Cerebellar nuclear complex (tissue), 1 donor: ENCODE measurements around the gene CTCF.
"Not testable (repeated sequence)": the region's sequence is repeated elsewhere in the genome, so short reads cannot be mapped to it uniquely, and the experiment has no call there.

Experiments
- DNase-seq, 2 experiments: peaks; one replicate each; lab custom pipeline; 2025; lab: John Stamatoyannopoulos, UW

Gene CTCF, protein sequence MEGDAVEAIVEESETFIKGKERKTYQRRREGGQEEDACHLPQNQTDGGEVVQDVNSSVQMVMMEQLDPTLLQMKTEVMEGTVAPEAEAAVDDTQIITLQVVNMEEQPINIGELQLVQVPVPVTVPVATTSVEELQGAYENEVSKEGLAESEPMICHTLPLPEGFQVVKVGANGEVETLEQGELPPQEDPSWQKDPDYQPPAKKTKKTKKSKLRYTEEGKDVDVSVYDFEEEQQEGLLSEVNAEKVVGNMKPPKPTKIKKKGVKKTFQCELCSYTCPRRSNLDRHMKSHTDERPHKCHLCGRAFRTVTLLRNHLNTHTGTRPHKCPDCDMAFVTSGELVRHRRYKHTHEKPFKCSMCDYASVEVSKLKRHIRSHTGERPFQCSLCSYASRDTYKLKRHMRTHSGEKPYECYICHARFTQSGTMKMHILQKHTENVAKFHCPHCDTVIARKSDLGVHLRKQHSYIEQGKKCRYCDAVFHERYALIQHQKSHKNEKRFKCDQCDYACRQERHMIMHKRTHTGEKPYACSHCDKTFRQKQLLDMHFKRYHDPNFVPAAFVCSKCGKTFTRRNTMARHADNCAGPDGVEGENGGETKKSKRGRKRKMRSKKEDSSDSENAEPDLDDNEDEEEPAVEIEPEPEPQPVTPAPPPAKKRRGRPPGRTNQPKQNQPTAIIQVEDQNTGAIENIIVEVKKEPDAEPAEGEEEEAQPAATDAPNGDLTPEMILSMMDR

DNA sequence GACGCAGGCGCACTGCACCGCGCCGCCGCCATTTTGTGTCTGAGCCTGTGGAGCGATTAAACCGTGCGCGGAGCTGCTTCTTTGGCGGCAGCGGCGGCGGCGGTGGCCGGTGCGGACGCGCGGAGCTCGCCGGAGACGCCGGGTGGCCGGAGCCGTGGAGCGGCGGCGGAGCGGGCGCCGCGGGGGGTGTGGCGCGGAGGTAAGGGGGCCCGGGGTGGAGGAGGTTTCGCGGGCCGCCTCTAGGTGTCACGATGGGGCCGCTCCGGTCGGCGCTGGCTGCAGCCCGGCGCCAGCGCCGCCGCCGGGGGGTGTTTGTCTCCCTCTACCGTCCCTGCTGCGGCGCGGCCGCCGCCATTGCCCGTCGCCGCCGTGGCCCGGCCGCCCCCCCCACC is at the start of gene CTCF:
Gene CTCF (plus strand): TSS at position 1 of the 392 bp plus-strand sequence. CDS start 48,307 bp downstream, outside the sequence.
- DNase-seq, result no peak

DNA sequence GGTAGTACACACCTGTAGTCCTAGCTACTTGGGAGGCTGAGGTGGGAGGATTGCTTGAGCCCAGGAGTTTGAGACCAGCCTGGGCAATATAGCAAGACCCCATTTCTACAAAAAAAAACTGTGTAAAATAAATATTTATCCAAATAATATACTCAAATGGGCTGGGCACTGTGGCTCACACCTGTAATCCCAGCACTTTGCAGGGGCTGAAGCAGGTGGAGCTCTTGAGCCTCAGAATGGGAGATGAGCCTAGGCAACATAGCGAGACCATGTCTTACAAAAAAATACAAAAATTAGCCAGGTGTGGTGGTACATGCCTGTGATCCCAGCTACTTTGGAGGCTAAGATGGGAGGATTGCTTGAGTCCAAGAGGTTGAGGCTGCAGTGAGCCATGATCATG is 48.4 kb upstream of the CTCF start:
- DNase-seq, result not testable (repeated sequence)

DNA sequence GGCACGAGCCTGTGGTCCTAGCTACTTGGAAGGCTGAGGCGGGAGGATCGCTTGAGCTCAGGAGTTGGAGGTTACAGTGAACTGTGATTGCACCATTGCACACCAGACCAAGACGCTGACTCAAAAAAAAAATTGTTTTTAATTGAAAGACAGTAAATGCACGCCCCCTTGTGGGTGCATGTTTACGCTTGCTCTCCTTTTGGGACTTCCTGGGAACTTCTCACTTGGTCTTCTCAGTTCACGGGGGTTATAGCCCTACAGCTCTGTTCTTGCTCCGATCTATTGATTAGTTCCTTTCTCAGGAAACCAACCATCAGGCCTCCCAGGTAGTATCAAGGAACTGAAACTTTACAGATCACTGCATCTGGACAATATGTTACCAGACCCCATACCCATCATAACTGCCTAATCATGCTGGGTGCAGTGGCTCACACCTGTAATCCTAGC is 47.9 kb upstream of the CTCF start:
- DNase-seq, result peak in 1 of 2 experiments; percentile 10

DNA sequence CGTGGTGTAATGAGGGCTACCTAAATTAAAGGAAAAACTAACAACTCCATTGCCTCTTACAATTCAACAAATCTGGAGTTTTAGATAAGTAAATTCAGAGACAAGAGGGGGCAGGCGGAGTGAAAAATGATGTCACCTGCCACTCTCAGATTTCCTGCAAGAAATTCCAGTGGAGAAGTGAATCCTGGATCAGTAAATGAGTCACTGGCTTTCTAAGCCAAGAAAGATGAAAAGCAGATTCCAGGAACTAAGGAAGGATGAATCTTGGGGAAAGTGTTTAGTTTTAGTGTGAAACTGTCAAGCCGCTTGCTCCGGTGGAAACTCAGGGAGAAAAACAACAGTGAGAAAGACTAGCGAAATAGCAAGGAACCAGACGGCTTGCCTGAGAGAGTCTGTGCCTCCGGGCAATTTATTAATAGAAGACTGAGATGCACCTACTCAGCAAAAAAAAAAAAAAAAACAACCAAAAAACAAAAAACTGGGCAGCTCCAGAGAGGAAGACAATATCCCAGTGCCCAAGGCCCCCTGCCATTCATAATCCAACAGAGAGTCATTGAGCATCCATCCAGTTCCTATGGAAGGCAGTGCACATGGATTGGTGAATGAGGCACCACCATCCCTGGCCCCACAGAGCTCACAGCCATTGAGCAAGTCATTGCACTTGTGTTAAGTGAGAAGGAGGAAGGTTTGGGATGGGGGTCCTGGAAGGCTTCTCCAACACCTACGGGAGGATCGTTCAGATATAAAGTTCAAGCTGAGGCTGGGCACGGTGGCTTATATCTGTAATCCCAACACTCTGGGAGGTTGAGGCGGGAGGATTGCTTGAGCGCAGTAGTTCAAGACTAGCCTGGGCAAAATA is 45.8 kb upstream of the CTCF start:
- DNase-seq, result no peak

DNA sequence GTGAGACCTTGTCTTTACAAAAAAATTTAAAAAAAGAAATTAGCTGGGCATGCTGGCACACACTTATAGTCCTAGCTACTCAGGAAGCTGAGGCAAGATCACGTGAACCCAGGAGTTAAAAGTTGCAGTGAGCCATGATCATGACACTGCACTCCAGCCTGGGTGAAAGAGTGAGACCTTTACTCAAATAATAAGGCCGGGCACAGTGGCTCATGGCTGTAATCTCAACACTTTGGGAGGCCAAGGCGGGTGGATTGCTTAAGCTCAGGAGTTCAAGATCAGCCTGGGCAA is 45.2 kb upstream of the CTCF start:
- no peak for DNase-seq

DNA sequence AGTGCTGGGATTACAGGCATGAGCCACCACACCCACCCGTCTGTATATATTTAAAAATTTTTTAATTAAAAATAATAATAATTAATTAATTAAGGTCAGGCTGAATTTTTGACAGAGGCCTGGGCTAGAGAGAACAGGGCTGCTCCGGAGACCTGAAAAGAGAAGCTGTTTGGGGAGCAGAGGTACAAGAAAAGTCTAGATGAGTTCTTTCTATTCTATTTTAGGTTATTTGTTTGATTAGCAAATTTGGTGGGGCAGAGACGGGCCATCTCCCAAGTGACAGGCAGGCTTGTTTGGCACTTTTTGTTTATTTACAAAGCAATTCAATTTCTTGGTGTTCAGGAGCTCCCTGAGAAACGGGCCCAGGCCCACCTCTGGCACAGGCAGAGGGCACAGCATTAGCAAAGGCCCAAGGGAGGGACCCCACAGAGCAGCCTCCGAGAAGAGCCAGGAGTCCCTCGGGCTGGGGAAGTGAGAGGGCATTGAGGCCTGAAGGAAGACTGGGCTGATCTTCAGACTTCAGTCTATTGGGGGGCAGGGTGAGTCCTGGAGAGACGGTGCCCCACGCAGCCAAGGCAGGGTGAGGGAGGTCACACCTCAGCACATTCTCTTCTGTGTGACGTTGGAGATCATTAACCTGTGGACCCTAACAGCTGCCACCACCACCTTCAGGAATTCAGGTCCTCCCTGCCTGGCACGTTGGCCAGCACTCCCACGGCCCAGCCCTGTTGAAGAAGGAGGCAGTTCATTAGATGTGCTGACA is 44.5 kb upstream of the CTCF start:
- DNase-seq, result no peak

DNA sequence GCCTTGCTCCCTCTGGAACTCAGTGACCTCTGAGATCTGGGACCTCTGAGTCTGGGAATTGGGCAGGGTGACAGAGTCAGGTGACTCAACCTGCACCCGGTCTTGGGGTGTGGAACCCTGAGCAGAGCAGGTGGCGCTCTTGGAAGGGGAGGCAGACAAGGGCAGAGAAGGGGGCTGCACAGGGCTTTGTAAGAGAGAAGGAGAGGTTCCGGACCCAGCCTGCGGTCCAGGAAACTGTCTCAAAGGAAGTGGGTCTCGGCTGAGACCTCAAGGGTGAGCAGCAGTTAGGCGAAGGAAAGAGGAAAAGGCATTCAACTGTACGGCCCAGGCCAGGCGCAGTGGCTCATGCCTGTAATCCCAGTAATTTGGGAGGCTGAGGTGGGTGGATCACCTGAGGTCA is 43.6 kb upstream of the CTCF start:
- no peak for DNase-seq

DNA sequence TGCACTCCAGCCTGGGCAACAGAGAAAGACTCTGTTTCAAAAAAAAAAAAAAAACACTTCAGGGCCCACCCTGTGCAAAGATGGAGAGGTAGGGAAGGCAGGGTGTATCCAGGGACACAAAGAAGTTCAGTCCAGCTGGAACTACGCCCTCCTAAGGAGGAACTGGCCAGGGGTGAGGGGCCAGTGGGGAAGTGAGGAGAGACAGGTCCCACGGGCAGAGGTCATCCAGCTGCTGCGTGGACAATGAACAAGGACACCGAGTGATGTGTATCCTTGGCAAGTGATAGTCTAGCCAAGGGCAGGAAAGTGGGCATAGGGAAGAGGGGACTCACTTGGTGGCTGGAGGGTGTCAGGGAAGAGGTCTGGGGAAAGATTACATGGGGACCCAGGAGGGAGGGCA is 43.1 kb upstream of the CTCF start:
- no peak for DNase-seq

DNA sequence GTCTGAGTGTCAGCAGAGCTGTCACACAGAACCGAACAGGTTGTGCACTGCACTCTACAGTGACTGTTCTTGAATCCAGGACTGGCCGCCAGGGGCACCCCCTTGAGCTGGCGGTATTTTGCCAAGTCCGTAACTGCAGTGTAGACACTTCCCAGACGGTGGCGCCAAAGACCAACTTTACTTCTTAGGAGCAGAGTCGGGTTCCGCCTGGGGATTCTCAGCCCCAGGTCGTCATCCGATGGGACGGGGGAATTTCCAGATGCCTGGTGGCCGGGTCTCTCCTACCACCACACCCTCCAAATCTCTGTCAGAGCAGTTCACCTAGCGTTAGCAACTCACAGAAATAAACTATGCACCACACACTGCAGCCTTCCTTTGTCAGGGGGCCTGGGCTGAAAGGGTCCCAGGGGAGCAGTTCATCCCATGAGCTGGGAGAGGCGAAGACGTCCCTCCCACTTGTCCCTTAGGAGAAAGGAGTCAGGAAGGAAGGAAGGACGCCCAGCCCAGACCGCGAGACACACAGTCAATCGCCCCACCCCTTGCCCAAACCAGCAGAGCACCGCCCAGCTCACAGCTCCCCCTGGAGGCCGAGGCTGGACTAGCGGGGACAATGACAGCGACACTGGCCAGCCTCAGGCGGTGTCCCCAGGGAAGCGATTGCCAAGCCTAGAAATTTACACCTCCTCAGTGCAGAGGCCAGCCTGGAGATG is 41.1 kb upstream of the CTCF start:
- DNase-seq, result peak in 1 of 2 experiments; percentile 88

DNA sequence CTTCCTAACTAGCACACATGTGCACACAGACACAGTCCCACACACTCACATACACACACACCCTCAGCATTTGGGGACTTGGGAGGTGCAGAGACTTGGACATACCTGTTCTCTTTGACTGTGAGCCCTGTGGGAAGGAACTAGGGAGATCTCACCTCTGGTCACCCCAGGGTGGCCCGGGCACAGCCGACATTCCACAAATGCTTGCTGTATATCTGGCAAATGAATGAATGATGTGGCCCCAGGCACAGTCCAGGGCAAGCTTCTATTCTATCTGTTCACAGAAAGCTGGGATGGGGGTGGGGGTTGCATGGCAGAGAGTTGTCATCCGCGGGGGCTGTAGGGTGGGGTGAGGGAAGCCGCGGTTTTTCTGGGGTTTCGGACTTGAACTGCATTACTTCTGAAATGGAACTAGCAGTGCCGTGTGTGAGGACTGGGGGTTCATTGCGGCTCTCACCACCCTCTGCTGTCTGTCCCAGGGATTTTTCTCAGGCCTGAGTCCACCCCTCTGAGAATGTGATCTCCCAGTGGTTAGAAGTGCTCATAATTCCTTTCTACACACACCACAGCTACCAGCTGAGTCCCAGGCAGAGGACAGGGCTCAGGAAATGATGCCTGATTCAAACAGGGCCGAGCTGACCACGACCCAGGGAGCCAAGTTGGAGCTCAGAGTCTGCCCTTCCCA is 37.0 kb upstream of the CTCF start:
- no peak for DNase-seq

DNA sequence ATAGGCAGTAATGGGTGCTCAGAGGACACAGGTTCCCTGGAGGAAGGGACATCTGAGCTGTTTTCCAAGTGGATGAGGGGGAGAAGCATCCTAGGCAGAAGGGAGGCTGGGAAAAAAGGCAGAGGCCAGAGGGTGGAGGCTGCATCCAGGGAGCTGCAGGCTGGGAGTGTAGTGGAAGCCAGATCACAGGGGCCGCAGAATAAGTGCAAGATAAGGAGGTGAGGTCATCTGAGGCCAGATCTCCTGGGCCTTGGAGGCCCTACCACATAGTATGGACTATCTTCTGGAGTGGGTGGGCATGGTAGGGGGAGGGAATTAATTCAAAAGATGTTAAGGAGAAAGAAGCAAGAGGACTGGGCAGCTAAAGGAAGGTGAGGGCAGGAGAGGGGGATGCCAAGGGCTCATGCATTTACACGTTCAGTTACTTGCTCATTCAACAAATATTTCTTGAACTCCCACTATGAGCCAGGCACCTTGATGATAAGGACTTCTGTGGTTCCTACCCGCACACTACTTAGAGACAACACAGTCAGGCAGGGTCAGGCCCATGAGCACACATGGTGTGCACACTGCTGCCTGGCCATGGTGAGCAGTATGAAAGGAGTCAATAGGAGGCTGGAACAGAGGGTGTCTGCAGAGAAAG is 36.1 kb upstream of the CTCF start:
- DNase-seq, result no peak

DNA sequence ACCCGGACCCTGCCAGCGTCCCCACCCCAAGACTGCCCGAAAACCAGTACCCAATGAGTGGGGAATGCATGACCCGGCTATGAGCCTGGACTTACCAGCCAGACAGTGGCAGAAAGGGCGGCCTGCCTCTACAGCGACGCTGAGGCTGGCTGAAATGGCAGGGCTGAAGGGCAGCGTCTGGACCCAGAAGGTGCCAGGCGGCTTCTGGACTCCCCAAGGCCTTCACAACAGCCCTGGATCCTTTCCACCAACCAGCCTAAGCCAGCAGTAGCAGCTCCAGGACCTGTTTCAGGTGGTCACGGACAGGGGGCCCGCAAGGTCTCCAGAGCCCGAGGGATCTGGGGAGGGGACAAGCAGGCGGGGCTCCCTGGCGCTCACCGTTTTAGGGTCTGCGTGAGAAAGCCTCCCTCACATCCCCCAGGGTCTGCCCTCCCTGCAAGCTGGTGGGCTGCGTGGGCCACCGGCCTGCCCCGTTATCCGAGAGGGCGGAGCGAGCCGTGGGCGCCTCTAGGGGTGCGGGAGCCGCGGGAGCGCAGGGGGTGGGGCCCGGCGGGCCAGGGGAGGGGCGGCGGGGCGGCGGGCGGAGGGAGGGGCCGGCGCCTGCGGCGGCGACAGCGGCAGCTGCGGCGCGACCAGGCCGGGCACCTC is 34.0 kb upstream of the CTCF start, which contains the start of gene RIPOR1:
Gene RIPOR1 (plus strand): TSS at position 608 of the 648 bp plus-strand sequence. CDS start 9,618 bp downstream, outside the sequence.
- no peak for DNase-seq

DNA sequence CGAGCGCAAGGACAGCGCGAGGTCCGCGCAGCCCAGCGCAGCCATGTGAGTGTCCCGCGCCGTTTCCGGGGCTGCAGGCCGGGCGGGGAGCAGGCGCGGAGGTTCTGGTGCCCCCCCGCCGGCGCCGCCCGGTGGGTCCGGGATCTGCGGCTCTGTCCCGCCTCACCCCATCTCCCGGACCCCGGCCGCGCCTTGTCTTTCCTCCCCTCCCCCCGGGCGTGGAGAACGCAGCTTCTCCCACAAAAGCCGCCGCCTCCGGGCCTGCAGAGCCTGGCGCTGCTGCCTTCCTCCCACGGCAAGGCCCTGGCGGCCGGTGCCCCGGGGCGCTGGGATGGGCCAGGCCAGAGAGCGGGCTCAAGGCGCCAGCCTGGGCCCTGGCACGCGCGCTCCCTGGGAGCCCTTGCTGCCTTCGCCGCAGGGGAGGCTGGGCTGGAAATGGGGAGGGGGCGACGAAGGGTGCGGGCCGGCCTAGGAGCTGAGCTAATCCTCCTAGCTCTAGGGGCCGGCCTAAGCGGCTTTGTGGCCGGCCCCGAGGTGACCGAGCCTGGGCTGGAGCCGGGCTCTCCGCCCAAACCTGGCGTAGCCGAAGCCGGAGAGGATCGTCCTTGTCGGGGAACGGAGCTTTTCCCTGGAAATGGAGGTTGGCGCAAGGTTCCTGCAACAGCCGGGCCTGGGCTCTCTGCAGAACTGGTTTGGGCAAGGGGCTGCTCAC is 33.3 kb upstream of the CTCF start:
- no peak for DNase-seq

DNA sequence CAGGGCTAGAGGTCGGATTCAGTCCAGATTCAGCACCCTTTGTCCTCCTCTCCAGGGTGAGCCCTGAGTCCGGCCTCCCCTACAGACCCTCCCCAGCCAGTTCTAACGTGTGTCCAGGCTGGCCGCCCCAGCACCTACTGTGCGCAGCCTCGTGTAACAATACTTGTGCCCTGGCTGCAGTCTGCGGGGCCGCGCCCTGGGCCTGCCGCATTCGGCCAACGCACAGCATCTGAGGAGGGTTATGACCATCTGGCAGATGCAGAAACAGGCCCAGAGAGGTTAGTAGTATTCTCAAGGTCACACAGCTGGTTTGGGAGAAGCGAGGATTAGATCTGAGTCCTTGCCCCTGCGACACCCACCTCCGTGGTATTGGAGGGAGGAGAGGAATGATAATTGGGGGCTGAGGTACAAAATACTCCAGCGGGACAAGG is 32.7 kb upstream of the CTCF start:
- no peak for DNase-seq

DNA sequence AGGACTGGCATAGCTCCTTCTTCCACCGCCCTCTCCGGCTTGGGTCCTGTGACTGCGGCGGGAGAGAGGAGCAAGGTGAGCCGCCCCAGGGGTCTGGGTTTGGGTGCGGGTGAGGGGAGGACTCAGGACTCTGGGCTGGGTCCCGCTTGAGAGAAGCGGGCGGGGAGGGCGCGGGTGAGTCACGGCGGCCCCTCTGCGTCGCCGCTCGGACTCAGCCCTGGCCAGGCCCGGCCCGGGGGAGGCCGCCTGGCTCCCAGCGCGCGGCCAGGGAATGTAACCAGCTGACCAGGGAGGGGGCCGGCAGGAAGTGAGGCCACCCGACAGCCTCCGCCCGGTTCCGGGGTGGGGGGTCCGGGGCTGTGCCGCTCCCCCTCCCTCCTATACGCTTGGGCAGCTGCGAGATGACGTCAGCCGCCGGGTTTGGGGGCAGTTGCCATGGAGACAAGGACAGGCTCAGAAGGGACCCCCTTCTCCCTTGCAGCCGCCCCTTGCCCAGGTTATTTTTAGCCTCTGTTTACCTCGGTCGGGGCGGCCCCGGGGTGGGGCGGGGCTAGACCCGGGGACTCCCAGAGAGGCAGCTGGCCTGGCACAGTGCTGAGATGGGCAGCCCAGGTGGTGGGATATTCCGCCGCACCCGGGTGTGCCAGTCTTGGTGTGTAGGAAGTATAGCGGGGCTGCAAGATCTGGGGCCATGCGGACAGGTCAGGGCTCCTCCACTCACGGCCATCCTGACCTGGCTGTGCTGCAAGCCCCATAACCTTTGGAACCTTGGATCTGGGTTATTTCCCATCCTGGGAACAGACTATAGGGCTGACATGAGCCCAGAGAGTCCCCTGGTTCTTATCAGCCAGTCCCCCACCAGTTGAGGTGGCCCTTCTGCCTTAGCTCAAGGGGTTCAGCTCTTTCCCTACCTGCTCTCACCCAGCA is 32.0 kb upstream of the CTCF start:
- DNase-seq, result no peak

DNA sequence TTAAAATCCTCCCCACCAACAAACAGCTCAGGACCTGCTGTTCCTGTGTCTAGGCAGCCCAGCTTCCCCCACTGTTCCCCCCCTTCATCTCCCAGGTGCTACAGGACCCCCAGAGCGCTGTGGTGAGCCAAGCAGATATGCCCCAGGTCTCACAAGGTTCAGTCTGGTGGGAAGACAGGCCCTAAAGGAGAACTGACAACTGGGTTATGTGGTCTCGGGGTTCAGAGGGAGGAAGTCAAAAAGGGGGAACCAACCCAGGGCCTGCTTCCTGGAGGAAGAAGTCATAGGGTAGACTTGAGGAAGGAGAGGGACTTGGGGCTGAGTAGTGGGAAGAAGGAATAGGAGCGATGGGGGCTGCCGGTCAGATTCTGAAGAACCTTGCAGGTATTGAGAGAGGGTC is 31.1 kb upstream of the CTCF start:
- DNase-seq, result no peak

DNA sequence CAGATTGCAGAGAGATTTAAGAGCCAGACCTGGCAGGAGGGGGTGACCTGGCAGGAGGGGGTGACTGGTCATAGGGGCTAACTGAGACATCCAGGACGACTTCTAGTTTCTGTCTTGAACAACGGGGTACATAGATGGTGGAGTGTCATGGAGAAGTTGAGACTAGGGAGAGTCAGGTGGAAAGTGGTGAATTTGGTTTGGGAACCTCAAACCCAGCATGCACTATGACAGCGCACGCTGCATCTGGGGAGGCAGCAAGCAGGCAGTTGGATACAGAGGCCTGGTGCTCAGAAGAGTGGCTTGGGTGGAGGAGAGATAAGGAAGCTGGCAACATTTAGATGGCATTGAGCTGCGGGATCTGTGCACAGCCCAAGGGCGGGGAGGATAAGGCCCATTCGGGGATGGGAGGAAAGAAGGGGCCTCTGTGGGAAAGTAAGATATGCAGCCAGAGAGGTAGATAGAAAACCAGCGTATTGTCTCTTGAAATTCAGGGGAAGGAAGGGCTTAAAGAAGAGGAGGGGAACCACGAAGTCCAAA is 29.2 kb upstream of the CTCF start:
- no peak for DNase-seq
